Measurements from ENCODE around the gene SHISA9. TPM values are rescaled to one million over a fixed set of nuclear protein-coding genes. Genes with fewer than 3 reads are reported as not detected.
A peak's percentile ranks its signal among the peaks of the same experiment; 100 is the strongest.

SHISA9 gene
- polyA plus RNA-seq, 1 of the 3 experiments (the other 2 are of a cell fraction) = 0.02 TPM

DNA sequence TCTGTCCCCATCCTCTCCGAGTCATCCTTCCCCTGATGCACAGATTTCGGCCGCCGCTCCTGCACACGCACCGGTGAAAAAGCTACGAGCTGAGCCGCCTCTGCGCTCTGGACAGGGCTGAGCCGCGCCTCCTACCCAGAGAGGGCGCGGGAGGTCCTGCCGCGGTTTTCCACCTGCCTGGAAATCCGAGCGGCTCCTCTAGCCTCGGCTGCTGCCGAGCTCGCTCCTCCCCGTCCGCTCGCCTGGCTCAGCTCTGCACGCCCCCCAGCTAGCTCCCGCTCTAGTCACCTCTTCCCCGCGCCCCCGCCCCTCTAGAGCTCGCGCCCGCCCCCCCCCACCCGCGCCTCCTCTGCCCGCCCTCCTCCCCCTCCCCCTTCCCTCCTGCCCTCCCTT, 198 bp upstream of the SHISA9 start:
- 8% methylated on average over 31 of the region's 34 CpGs for WGBS (ENCODE audit: low lambda C conversion rate)
- TF ChIP-seq GATA2 (CRISPR knock-in tag; IDR thresholded peaks at IDR 0.05) = no peak
- TF ChIP-seq ELF1 (IDR thresholded peaks at IDR 0.05) = no peak
- no peak for TF ChIP-seq SMC3 (IDR thresholded peaks at IDR 0.05; ENCODE audit: low read depth, low read length)
- TF ChIP-seq GABPA (IDR thresholded peaks at IDR 0.05; ENCODE audit: low read depth) = no peak
- no peak for TF ChIP-seq MEF2A (IDR thresholded peaks at IDR 0.05; ENCODE audit: borderline replicate concordance, low read depth)
- TF ChIP-seq MAX (IDR thresholded peaks at IDR 0.05; ENCODE audit: low read depth) = no peak
- no peak for TF ChIP-seq FOSL2 (IDR thresholded peaks at IDR 0.05; ENCODE audit: borderline replicate concordance, low read depth)
- no peak for TF ChIP-seq SIN3A (IDR thresholded peaks at IDR 0.05; ENCODE audit: borderline replicate concordance, low read depth, low read length)
- TF ChIP-seq CHD2 (IDR thresholded peaks at IDR 0.05; ENCODE audit: low read length, partially characterized antibody) = no peak
- no peak for TF ChIP-seq JUND (IDR thresholded peaks at IDR 0.05)
- no peak for TF ChIP-seq TCF12 (IDR thresholded peaks at IDR 0.05)
- H3K9me3 ChIP-seq = no peaks in the 10 kb centered on the region
- no peak overlapping the region for H3K4me2 ChIP-seq
- no peaks in the 10 kb centered on the region for H3K4me1 ChIP-seq (ENCODE audit: control insufficient read depth in 1 of 2, insufficient read depth in 2 of 2, low read depth in 1 of 2, low read length in 1 of 2)
- H3K27ac ChIP-seq (ENCODE audit: low read depth in 2 of 2, low read length in 1 of 2) = no peak overlapping the region
- no peaks in the 10 kb centered on the region for H3F3A ChIP-seq (replicated peaks; ENCODE audit: insufficient read depth)
- peaks cover 45% of the 10 kb centered on the region for H3K27me3 ChIP-seq (ENCODE audit: insufficient read depth)
- H4K20me1 ChIP-seq (ENCODE audit: insufficient read depth) = no peaks in the 10 kb centered on the region
- no peaks in the 10 kb centered on the region for H3K9me2 ChIP-seq
- H2AFZ ChIP-seq (ENCODE audit: low read depth) = no peak overlapping the region
- peak; percentile 37 for DNase-seq
- H3K4me3 ChIP-seq (ENCODE audit: low read depth in 2 of 2, low read length in 1 of 2) = no peak overlapping the region
- H3K36me3 ChIP-seq (replicated peaks in 1 of 2; ENCODE audit: control insufficient read depth in 1 of 2, insufficient read depth in 2 of 2, low read length in 1 of 2) = no peaks in the 10 kb centered on the region
- POLR2A ChIA-PET = no interaction called here
- H3K79me2 ChIP-seq (ENCODE audit: insufficient read depth) = no peaks in the 10 kb centered on the region
- no peak overlapping the region for H3K9ac ChIP-seq
- CTCF ChIA-PET = no interaction called here

- H3K4me3 ChIP-seq (ENCODE audit: low read depth in 2 of 2, low read length in 1 of 2) = no peak overlapping the region
- CTCF ChIA-PET = interaction anchor here (1.2 kb wide), 1 partner anchor 329 kb away, joined by 3 read pairs; no protein-coding TSS in a partner anchor
- 2% methylated on average over 33 of the region's 55 CpGs for WGBS (ENCODE audit: low lambda C conversion rate)
- no peaks in the 10 kb centered on the region for H3F3A ChIP-seq (replicated peaks; ENCODE audit: insufficient read depth)
- no peak overlapping the region for H2AFZ ChIP-seq (ENCODE audit: low read depth)
- no peaks in the 10 kb centered on the region for H3K36me3 ChIP-seq (replicated peaks in 1 of 2; ENCODE audit: control insufficient read depth in 1 of 2, insufficient read depth in 2 of 2, low read length in 1 of 2)
- H3K79me2 ChIP-seq (ENCODE audit: insufficient read depth) = no peaks in the 10 kb centered on the region
- TF ChIP-seq TEAD4 (IDR thresholded peaks at IDR 0.05; ENCODE audit: borderline replicate concordance, insufficient read depth) (no peak), IRF3 (IDR thresholded peaks at IDR 0.05; ENCODE audit: low read depth, low read length) (no peak), MXI1 (IDR thresholded peaks at IDR 0.05; ENCODE audit: low read depth, low read length) (no peak), RCOR1 (IDR thresholded peaks at IDR 0.05; ENCODE audit: low read length) (no peak), NRF1 (IDR thresholded peaks at IDR 0.05; ENCODE audit: low read depth, low read length) (no peak), EZH2phosphoT487 (IDR thresholded peaks at IDR 0.05; ENCODE audit: borderline replicate concordance, low read depth) (no peak), EP300 (IDR thresholded peaks at IDR 0.05; ENCODE audit: borderline replicate concordance in 1 of 2, low read depth in 1 of 2, low read length in 1 of 2) (no peak), NFIC (IDR thresholded peaks at IDR 0.05; ENCODE audit: borderline replicate concordance) (no peak), POLR2AphosphoS5 (IDR thresholded peaks at IDR 0.05; ENCODE audit: low read depth, low read length) (no peak), GABPA (IDR thresholded peaks at IDR 0.05; ENCODE audit: low read depth) (no peak)
- peak; percentile 28 for DNase-seq
- no peaks in the 10 kb centered on the region for H4K20me1 ChIP-seq (ENCODE audit: insufficient read depth)
- H3K27me3 ChIP-seq (ENCODE audit: insufficient read depth) = peaks cover 45% of the 10 kb centered on the region
- peak overlapping the region; percentile 41; the same call in 1 of the 2 replicates for H3K4me2 ChIP-seq
- H3K9ac ChIP-seq = no peak overlapping the region
- H3K27ac ChIP-seq (ENCODE audit: low read depth in 2 of 2, low read length in 1 of 2) = no peak overlapping the region
- no peaks in the 10 kb centered on the region for H3K9me2 ChIP-seq
- POLR2A ChIA-PET = no interaction called here
- H3K9me3 ChIP-seq = no peaks in the 10 kb centered on the region
- no peaks in the 10 kb centered on the region for H3K4me1 ChIP-seq (ENCODE audit: control insufficient read depth in 1 of 2, insufficient read depth in 2 of 2, low read depth in 1 of 2, low read length in 1 of 2)
Observed at GRCh38 chr16:12902511-12903372, 1.3 kb downstream of the SHISA9 start.

Data from SK-N-SH (cell line).